ENCODE results near the gene MTR. TPM values are rescaled to one million over a fixed set of nuclear protein-coding genes. Genes with fewer than 3 reads are reported as not detected.
A peak's percentile ranks its signal among the peaks of the same experiment; 100 is the strongest.

MTR gene
- total RNA-seq, 6 donors from 2014 or later: 21.0 to 44.0 (median 29.3) TPM

DNA sequence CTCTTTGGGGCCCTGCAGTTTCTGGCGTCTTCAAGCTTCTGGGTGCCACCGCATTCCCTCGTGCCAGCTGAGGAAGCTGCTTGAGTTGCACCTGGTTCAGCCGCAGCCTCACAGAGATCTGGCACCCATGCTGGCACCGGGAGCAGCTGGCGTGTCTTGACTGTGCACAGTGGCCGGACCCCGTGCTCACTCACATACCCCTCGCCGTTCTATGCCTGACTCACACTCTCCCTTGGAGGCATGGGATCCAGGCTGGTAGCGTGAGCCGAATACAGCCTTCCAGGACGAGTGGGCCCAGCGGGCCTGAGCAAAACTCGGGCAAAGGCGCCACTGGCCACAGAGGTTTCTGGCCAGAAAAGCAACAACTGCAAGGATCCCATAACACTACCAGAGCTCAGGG is 8.6 kb upstream of the MTR start:
- Histone ChIP-seq H3K4me1 (no peaks in the 10 kb centered on the region), H3K27ac (no peak overlapping the region), H3K27me3 (no peaks in the 10 kb centered on the region), H3K4me3 (no peak overlapping the region), H3K9me3 (no peaks in the 10 kb centered on the region), H3K36me3 (no peaks in the 10 kb centered on the region)
- WGBS, 2 donors: 96 to 98% methylated on average over 8 to 14 of the region's 16 CpGs
- ATAC-seq (ENCODE audit: low FRiP score in 2 of 2) (no peak), DNase-seq (peak in 1 of 2 donors; percentile 54)
- TF ChIP-seq, protein P1, sequence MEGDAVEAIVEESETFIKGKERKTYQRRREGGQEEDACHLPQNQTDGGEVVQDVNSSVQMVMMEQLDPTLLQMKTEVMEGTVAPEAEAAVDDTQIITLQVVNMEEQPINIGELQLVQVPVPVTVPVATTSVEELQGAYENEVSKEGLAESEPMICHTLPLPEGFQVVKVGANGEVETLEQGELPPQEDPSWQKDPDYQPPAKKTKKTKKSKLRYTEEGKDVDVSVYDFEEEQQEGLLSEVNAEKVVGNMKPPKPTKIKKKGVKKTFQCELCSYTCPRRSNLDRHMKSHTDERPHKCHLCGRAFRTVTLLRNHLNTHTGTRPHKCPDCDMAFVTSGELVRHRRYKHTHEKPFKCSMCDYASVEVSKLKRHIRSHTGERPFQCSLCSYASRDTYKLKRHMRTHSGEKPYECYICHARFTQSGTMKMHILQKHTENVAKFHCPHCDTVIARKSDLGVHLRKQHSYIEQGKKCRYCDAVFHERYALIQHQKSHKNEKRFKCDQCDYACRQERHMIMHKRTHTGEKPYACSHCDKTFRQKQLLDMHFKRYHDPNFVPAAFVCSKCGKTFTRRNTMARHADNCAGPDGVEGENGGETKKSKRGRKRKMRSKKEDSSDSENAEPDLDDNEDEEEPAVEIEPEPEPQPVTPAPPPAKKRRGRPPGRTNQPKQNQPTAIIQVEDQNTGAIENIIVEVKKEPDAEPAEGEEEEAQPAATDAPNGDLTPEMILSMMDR (IDR thresholded peaks at IDR 0.05): no peak
- TF ChIP-seq POLR2A (IDR thresholded peaks at IDR 0.05) (no peak), EP300 (IDR thresholded peaks at IDR 0.05) (no peak), POLR2AphosphoS5 (IDR thresholded peaks at IDR 0.05) (no peak)

DNA sequence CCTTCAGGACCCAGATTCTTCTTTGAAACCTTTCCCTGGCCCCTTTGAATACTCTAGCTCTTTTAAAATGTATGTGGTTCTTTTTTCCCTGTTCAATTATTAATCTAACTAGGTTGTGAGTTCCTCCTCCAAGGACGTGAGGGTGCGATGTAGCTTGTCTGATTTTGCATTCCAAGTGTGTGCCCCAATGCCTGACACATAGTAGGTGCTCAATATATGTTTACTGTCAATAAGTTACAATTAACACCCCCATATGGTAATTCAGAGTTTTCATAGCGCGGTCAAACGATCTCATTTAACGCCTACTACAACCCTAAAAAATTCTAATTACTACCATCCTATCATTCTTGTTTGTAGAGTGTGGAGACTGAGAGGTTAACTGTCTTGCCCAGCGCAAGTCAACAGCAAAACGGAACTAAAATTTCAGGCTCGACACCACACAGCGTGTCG is 482 bp upstream of the MTR start:
- 17 to 19% methylated on average over 11 of the region's 11 CpGs for WGBS, 2 donors
- ATAC-seq (ENCODE audit: low FRiP score in 2 of 2) (no peak), DNase-seq (no peak)
- TF ChIP-seq POLR2A (IDR thresholded peaks at IDR 0.05) (no peak), POLR2AphosphoS5 (IDR thresholded peaks at IDR 0.05) (no peak), EP300 (IDR thresholded peaks at IDR 0.05) (no peak)
- TF ChIP-seq, protein P1 (IDR thresholded peaks at IDR 0.05): no peak
- Histone ChIP-seq H3K27ac (peak overlapping the region; percentile 7 to 94 (median 74)), H3K4me1 (peaks cover 11 to 30% (median 18%) of the 10 kb centered on the region in 4 donors), H3K36me3 (no peaks in the 10 kb centered on the region), H3K4me3 (peak overlapping the region in 3 of 4 donors; percentile 68 to 87 (median 78)), H3K9me3 (no peaks in the 10 kb centered on the region), H3K27me3 (no peaks in the 10 kb centered on the region)

DNA sequence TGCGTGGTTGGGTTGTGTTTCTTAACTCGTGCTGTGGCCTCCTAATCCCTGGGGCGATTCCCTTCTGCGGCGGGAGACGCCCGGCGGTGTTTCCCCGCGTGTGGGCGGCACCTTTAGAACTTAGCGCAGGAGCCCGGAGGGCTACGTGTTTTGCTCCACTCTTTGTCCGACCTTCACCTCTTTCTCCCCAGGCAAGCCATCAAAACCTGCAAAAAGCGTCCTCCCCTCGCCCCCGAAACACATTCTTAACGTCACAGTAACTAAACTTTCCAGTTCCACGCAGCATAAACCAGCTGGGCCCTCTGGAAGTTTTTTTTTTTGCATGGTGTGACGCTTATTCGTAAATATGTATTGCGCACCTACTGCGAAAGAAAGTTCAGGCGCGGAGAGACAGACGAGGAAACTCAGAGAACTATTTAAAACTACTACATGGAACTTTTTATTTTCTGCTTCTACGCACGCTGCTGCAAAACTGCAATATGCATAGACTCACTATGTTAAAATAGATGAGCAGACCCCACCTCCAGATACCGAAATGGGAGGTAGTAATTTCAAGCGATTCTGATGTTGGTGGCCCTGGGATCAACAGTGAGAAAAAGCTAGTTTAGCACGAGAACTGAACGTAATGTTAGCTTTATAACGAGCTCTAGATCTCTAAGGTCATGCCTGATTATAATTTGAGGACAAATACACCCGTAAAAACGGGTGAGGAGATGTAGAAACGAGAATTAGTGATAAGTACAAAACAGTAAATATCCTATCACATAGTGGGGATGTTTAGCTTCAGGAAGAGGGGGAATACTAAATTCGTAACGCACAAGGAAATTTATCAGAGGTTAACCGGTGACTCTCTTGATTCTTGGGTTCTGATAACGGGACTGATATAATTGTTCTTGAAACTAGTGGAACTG is 920 bp downstream of the MTR start:
- Histone ChIP-seq H3K9me3 (no peaks in the 10 kb centered on the region), H3K27ac (peak overlapping the region; percentile 89 to 94 (median 89)), H3K4me3 (peak overlapping the region; percentile 68 to 94 (median 82)), H3K36me3 (no peaks in the 10 kb centered on the region), H3K4me1 (peaks cover 11 to 30% (median 18%) of the 10 kb centered on the region in 4 donors), H3K27me3 (no peaks in the 10 kb centered on the region)
- TF ChIP-seq EP300 (IDR thresholded peaks at IDR 0.05) (no peak), POLR2AphosphoS5 (IDR thresholded peaks at IDR 0.05) (no peak), POLR2A (IDR thresholded peaks at IDR 0.05) (no peak)
- TF ChIP-seq, protein P1 (IDR thresholded peaks at IDR 0.05): no peak
- DNase-seq (peak in 1 of 2 donors; percentile 37), ATAC-seq (ENCODE audit: low FRiP score in 2 of 2) (peak; percentile 42 to 58)
- 1% methylated on average over 39 to 41 of the region's 41 CpGs for WGBS, 2 donors

DNA sequence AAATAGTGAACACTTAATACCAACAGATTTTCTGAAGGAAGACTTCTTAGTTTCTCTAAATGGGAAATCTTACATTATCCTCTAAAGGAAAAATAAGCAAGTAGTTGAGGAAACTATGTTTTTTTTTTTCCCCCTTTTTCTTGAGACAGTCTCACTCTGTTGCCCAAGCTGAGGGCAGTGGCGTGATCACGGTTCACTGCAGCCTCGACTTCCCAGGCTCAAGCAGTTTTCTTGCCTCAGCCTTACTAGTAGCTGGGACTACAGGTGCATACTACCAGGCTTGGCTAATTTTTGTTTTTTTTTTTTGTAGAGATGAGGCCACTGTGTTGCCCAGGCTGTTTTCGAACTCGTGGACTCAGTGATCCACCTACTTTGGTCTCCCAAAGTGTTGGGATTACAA is 3.9 kb downstream of the MTR start:
- no peak for DNase-seq
- TF ChIP-seq, protein P1 (IDR thresholded peaks at IDR 0.05): no peak
- TF ChIP-seq EP300 (IDR thresholded peaks at IDR 0.05): no peak
- TF ChIP-seq POLR2AphosphoS5 (IDR thresholded peaks at IDR 0.05): no peak
- no peak for ATAC-seq (ENCODE audit: low FRiP score in 2 of 2)
- Histone ChIP-seq H3K27ac (no peak overlapping the region), H3K36me3 (peaks cover 0 to 8% (median 3%) of the 10 kb centered on the region in 4 donors), H3K4me3 (no peak overlapping the region), H3K9me3 (no peaks in the 10 kb centered on the region), H3K4me1 (peaks cover 11 to 30% (median 18%) of the 10 kb centered on the region in 4 donors), H3K27me3 (no peaks in the 10 kb centered on the region)
- 93 to 98% methylated on average over 5 of the region's 5 CpGs for WGBS, 2 donors
